NK-92 (cell line): ENCODE data around the gene ALG3.
A peak's percentile ranks its signal among the peaks of the same experiment; 100 is the strongest.
"Not testable (repeated sequence)": the region's sequence is repeated elsewhere in the genome, so short reads cannot be mapped to it uniquely, and the experiment has no call there.

ENCODE experiments used
- DNase-seq: peaks from one replicate; lab custom pipeline; 2025; ENCODE audit not compliant: unreplicated experiment; lab: John Stamatoyannopoulos, UW

The ALG3 gene

GRCh38 chr3:184248454-184249411 is at the start of gene ALG3:
TSS of gene ALG3 (minus strand) at chr3:184248962. CDS start at chr3:184248940, 22 bp downstream.
- DNase-seq: peak; percentile 22

- DNase-seq: no peak
These were observed 47.9 kb upstream of the ALG3 start for GRCh38 chr3:184296616-184297015.

- DNase-seq: no peak
These were observed 47.0 kb upstream of the ALG3 start for GRCh38 chr3:184295771-184296170.

GRCh38 chr3:184291738-184292445 is 43.1 kb upstream of the ALG3 start:
- no peak for DNase-seq

- no peak for DNase-seq
These were observed 42.4 kb upstream of the ALG3 start for GRCh38 chr3:184291044-184291737.

- no peak for DNase-seq
These were observed 41.6 kb upstream of the ALG3 start for GRCh38 chr3:184290331-184290730.

- no peak for DNase-seq
These were observed 40.7 kb upstream of the ALG3 start for GRCh38 chr3:184289426-184289938.

GRCh38 chr3:184284696-184285095 is 35.9 kb upstream of the ALG3 start:
- no peak for DNase-seq

- no peak for DNase-seq
These were observed 34.9 kb upstream of the ALG3 start for GRCh38 chr3:184283681-184284080.

GRCh38 chr3:184282941-184283340 is 34.2 kb upstream of the ALG3 start:
- DNase-seq: no peak

GRCh38 chr3:184277366-184277765 is 28.6 kb upstream of the ALG3 start:
- DNase-seq: no peak

- DNase-seq: no peak
These were observed 27.5 kb upstream of the ALG3 start, which contains the start of gene ECE2 for GRCh38 chr3:184275961-184276910. TSS of gene ECE2 (plus strand) at chr3:184276022. CDS start at chr3:184276154, 132 bp downstream.

GRCh38 chr3:184275381-184275701 is 26.6 kb upstream of the ALG3 start:
- no peak for DNase-seq

- no peak for DNase-seq
These were observed 23.5 kb upstream of the ALG3 start for GRCh38 chr3:184272269-184272668.

GRCh38 chr3:184267249-184267648 is 18.5 kb upstream of the ALG3 start:
- DNase-seq: not testable (repeated sequence)

GRCh38 chr3:184262764-184263179 is 14.0 kb upstream of the ALG3 start:
- no peak for DNase-seq

GRCh38 chr3:184261854-184262763 is 13.3 kb upstream of the ALG3 start:
- no peak for DNase-seq

GRCh38 chr3:184261270-184261853 is 12.6 kb upstream of the ALG3 start, which contains the start of gene CAMK2N2:
TSS of gene CAMK2N2 (minus strand) at chr3:184261553. CDS start at chr3:184261285, 268 bp downstream.
- DNase-seq: no peak
